Stimulated activated CD8-positive, alpha-beta memory T cell treated with anti-CD3 and anti-CD28 coated beads, Interleukin-15, amount 100 ng/mL, for 24 hours (primary cell): ENCODE measurements around the gene KRT12.

Source experiments
- DNase-seq: peaks from one replicate; pipeline ENCODE4 v3.0.0-alpha.2; 2020; ENCODE audit warnings: low read depth

KRT12 gene

GRCh38 chr17:40866838-40867237 lies at the start of gene KRT12:
KRT12 (minus strand) TSS chr17:40867223; CDS start chr17:40867186, 37 bp downstream.
- no peak for DNase-seq

- no peak for DNase-seq
These were observed 49.3 kb upstream of the KRT12 start for GRCh38 chr17:40916366-40916765.

DNA sequence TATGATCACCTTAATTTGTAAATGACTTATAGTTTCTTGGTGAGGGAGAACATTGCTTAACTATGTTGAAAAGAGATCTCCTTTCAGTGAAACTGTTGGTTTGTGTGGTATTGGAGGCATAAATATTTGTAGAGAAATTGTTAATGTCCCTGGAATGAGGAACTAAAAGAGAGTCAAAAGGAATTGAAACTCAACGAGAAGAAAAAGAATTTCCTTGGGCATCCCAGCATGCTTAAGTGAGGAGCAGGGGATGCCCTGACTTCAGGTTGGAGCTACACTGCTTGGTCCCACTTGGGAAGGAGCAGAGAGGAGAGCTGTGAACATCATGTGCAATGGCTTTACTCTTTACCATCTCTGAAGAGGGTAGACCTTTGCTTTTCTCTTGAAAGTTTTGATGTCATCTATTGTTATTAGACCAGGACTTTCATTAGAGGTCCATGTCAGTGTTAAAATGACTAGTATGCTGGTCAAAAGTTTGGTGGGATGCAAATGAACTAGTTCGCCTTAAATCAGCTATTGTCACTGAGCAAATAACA lies 48.8 kb upstream of the KRT12 start:
- DNase-seq, result no peak

DNA sequence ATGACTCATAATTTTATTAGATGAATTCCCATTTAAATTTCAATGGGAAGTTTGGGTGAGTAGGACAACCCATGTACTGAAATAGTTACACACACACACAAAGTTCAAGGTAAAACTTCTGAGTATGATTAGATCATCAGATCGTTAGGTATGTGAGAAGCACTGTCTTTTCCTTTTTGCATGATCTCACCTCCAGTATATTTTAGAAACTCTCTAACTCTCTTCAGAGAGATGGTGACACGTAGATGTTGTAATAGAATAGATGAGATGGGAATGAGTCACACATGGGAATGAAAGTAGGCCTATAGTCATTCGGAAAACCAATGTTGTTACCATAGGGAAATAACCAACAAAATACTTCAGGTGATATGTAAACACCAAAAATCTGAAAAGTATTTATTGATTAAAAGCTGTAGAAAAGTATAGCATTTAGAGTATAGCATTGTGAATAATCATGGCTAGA lies 48.2 kb upstream of the KRT12 start:
- DNase-seq, result no peak

DNA sequence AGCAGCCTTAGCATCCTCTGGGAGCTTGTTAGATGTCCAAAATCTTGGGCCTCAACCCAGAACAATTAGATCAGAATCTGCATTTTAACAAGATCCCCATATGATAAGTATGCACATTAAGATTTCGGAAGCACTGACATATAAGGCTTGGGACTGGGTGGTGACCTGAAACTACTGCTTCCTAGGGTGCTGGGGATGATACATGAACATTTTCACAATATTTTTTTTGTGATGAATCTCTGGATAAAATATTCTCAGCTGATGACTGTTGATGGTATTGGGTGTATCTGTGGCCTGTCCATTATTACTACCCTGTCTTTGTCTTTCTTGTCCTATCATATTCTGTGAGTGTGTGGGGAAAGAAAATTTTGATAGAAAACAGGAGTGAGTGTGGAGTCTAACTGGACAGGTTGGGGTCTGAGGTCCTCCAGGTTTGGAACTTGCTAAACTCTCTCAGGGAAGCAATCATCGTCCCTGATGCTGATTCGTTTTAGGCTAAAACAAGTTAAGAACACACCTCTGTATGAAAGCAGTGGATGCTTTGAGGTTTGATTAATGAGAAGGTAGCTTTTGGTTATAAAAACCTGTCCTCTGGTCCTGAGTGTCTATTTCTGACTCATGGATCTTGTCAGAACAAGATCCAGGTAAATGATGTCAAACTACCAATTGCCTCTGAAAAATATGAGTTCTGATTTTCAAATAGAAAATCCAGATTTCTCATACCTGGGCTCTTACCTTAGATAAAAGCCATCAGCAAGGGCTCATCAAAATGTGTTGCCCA lies 47.2 kb upstream of the KRT12 start:
- DNase-seq, result no peak

- no peak for DNase-seq
These were observed 45.6 kb upstream of the KRT12 start for GRCh38 chr17:40912486-40913210.

- DNase-seq, result no peak
These were observed 43.4 kb upstream of the KRT12 start for GRCh38 chr17:40910441-40910841.

GRCh38 chr17:40909755-40910154 lies 42.7 kb upstream of the KRT12 start:
- no peak for DNase-seq

DNA sequence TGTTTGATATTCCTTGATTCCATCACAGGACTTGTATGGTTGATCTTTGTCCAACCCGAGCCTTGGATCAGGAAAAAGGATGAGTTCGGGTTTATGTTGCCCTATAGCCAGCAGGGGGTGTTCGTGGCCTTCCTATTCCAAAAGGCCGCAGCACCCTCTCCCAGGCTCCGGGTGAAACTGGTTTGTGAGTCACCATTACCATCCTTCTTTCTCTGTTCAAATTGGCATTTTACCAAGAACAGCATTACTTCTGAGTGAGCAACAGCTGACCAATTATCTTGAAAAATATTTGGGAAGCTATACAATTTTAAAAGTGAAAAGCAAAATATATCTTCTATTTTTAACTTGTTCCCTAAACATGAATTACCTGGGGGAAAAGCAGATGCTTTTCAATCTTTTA lies 42.3 kb upstream of the KRT12 start:
- DNase-seq, result no peak

GRCh38 chr17:40906613-40907012 lies 39.6 kb upstream of the KRT12 start:
- DNase-seq, result no peak

DNA sequence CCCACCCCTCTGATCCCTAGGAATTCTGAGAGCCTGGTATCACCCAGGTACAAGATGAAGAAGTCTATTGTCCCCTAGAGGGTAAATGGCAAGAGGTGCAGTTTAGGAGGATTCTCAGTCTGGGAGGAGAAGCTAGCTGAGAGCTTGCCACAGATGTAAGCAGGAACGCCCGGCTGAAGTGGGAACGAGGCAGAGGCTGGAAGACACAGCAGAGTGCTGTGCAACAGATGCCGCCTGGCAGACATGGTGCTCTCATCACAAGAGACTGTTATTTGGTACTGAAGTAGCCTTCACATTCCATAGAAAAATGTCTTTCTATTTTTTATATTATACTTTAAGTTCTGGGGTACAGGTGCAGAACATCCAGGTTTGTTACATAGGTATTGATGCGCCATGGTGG lies 38.3 kb upstream of the KRT12 start:
- no peak for DNase-seq

DNA sequence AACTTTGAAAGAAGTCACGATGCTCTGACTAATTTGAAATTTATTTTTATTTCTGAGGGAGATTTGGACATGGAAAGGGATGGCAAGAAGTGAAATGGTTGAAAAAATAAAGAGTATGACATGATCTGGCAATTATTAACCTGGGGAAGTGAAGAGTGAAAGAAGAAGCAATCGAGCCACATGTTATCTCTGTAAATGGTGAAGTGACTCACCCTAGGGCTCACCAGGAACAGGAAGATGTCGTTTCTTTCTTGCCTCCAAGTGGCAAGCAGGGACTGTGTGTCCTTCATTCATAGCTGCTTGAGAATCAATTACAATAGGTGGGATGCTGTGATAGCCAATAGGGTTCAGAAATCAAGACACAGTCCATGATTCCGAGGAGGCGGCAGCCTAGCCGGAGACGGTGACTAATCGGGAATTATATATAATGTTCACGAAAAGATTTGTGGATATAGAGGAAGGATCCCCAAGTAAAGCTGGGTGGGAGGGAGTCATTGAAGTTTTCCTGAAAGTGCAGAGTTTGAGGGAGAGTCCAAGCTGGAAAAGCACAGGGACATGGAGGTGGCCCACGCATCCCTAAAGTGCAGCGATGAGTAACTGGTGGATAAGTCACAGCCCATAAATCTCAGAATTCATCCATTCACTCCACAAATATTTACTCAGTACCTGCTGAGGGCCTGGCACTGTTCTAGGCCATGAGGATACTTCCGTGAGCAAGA lies 36.3 kb upstream of the KRT12 start:
- no peak for DNase-seq

- no peak for DNase-seq
These were observed 35.5 kb upstream of the KRT12 start for GRCh38 chr17:40902498-40902897.

GRCh38 chr17:40901981-40902474 lies 35.0 kb upstream of the KRT12 start:
- no peak for DNase-seq

DNA sequence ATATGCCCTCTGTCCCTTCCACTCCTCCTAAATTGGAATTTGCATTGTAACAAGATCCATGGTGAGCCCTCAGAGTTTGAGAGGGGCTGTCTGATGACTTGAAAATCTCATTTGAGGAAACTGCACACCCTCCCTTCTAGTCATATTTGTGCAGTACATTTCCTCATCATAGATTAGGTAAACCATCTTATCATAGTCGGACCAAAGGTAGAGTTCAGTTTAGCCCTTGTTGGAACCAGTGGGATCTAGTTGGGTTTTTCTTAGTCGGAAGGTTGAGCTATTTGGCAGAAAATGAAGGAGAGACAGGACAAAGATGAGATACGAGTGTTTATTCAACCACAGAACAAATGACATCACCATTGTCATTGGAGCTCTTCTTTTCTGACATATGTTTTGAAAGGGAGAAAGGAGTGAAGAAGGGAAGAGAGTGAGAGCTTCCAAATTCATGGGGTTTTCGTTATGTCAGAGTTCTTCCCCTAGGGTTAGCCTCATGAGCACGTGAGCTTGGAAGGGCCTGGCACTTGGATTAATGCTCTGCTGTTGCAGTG lies 33.9 kb upstream of the KRT12 start:
- DNase-seq, result no peak

DNA sequence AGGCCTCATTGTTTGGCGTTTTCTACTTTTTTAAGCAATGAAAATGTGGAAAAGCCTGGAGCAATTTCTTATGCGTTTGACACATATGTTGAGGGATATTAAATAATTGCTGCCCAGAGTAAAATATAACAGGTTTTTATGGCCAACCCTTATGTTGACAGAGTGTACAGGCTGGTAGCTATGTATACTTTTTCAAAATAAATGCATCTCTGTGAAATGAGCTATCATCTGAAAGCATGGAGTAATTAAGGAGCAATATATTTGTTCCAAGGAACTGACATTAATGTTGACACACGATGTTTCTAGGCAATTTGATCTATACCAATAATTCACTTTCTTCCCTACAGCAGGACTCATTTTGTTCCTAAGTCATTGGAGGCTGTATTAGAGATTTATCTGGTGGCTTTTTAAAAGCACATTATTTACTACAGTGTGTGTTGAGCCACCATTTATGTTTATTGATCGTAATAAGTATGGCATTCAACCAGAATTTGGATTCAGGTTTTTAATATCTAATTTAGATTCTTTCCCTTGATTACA lies 30.0 kb upstream of the KRT12 start:
- DNase-seq, result no peak

- no peak for DNase-seq
These were observed 28.2 kb upstream of the KRT12 start for GRCh38 chr17:40895106-40895730.

- no peak for DNase-seq
These were observed 21.2 kb upstream of the KRT12 start for GRCh38 chr17:40888196-40888720.

- no peak for DNase-seq
These were observed 19.1 kb upstream of the KRT12 start for GRCh38 chr17:40886090-40886489.

GRCh38 chr17:40884708-40885512 lies 17.9 kb upstream of the KRT12 start, which contains the start of gene KRT20:
KRT20 (minus strand) TSS chr17:40885242; CDS start chr17:40885185, 57 bp downstream.
- no peak for DNase-seq
